Skeletal muscle satellite cell (primary cell): ENCODE results near the gene PNPLA1.

ENCODE experiments used
- H3K27me3 ChIP-seq: 2 replicates; pipeline ENCODE4 v1.7.0; 2013; ENCODE audit warnings: low read length; ENCODE audit not compliant: control insufficient read depth, insufficient read depth
- H3K36me3 ChIP-seq: 2 replicates; pipeline ENCODE4 v1.7.0; 2013; ENCODE audit warnings: mild to moderate bottlenecking, control low read depth, low read length; ENCODE audit not compliant: insufficient read depth
- H3K4me1 ChIP-seq: 2 replicates; pipeline ENCODE4 v1.7.0; 2013; ENCODE audit warnings: low read length; ENCODE audit not compliant: control insufficient read depth, insufficient read depth
- H3K4me2 ChIP-seq: 2 replicates; pipeline ENCODE4 v1.7.0; 2013; ENCODE audit warnings: mild to moderate bottlenecking, low read length
- H3K4me3 ChIP-seq: 2 replicates; pipeline ENCODE4 v1.7.0; 2013; ENCODE audit warnings: low read length
- H3K9ac ChIP-seq: 2 replicates; pipeline ENCODE4 v1.7.0; 2013; ENCODE audit warnings: mild to moderate bottlenecking, low read depth, low read length, moderate library complexity
- H3K9me3 ChIP-seq: replicated peaks from 2 replicates; pipeline ENCODE4 v1.7.0; 2013; ENCODE audit warnings: mild to moderate bottlenecking, control low read depth, low read length

The PNPLA1 gene

GRCh38 chr6:36247693-36248092 lies 22.2 kb upstream of the PNPLA1 start:
- H3K9me3 ChIP-seq = no peaks in the 10 kb centered on the region
- peaks cover 26% of the 10 kb centered on the region for H3K4me1 ChIP-seq
- peaks cover 15% of the 10 kb centered on the region for H3K27me3 ChIP-seq
- H3K9ac ChIP-seq = peak overlapping the region; percentile 33
- no peaks in the 10 kb centered on the region for H3K36me3 ChIP-seq
- H3K4me2 ChIP-seq = peak overlapping the region; percentile 13
- no peak overlapping the region for H3K4me3 ChIP-seq

DNA sequence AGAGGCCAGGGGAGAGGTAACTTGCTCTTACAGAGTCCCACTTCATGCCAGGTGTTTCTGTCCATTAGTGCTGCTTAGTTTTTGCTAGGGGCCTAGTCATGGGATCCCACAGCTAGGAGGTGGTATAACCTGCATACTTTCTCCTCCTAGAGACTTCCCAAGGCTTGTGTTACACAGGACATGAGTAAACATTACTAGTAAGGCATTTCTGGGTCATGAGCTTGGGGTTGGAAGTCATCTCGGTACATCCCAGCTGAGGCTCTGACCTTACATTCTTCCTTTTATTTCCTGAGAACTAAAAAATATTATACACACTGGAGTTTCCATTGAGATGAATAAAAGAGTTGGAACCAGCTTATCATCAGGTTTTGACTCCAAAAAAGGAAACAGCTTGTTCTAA lies 20.9 kb upstream of the PNPLA1 start:
- Histone ChIP-seq H3K36me3 (no peaks in the 10 kb centered on the region), H3K9me3 (no peaks in the 10 kb centered on the region), H3K4me3 (no peak overlapping the region), H3K4me2 (peak overlapping the region; percentile 12), H3K9ac (peak overlapping the region; percentile 5), H3K27me3 (peaks cover 9% of the 10 kb centered on the region), H3K4me1 (peaks cover 26% of the 10 kb centered on the region)

GRCh38 chr6:36249536-36249935 lies 20.3 kb upstream of the PNPLA1 start:
- Histone ChIP-seq H3K4me1 (peaks cover 26% of the 10 kb centered on the region), H3K27me3 (peaks cover 6% of the 10 kb centered on the region), H3K36me3 (no peaks in the 10 kb centered on the region), H3K9ac (peak overlapping the region; percentile 5), H3K4me3 (no peak overlapping the region), H3K9me3 (no peaks in the 10 kb centered on the region), H3K4me2 (peak overlapping the region; percentile 12)

DNA sequence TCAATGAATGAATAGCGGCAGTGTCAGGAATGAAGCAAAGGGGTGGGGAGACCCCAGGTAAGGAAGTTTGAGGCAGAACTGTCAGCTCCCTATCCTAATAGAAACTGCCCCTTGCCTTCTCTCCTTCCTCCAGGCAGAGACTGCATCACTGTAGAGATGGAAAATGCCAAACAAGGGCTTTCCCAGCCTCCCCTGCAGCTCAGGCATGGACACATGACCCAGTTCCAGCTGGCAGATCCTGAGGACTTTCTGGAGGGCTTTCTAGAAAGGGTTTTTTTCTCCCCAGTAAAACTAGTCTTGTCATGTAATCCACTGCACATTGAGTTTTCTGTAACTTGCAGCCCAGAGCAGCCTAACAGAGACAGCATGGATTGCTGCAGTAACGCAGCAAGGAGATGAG lies 17.9 kb upstream of the PNPLA1 start:
- no peaks in the 10 kb centered on the region for H3K9me3 ChIP-seq
- no peaks in the 10 kb centered on the region for H3K36me3 ChIP-seq
- no peak overlapping the region for H3K9ac ChIP-seq
- no peak overlapping the region for H3K4me2 ChIP-seq
- peaks cover 3% of the 10 kb centered on the region for H3K27me3 ChIP-seq
- H3K4me1 ChIP-seq = peaks cover 26% of the 10 kb centered on the region
- H3K4me3 ChIP-seq = no peak overlapping the region

DNA sequence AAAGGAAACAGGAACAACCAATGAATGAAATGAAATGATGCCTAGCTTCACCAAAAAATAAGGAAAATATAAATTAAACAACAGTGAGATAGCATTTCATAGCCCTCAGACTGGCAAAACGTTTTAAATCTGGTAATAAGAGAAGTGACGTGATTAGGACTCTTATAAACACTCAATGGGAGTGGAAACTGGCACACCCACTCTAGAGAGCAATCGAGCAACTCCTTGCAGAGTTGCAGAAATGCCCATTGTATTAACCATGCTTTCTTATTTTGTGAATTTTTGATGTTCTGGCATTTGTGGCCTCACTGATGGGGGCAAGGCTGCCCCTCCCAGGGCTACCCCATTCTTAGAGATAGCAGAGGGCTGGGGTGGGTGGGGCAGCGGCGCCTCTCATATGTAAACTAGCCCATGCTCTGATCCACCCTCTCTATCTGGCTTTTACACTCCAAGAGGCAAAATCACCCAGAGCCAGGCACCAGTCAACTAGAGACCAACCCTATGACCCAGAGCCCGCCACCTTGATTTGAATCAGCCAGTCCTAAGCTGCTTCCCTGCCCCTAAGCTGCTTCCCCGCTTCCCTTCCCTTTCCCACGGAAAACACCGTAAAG lies 6.4 kb upstream of the PNPLA1 start:
- Histone ChIP-seq H3K9ac (no peak overlapping the region), H3K4me1 (no peaks in the 10 kb centered on the region), H3K36me3 (no peaks in the 10 kb centered on the region), H3K4me2 (no peak overlapping the region), H3K27me3 (peaks cover 59% of the 10 kb centered on the region), H3K4me3 (no peak overlapping the region), H3K9me3 (no peaks in the 10 kb centered on the region)

- H3K9ac ChIP-seq = no peak overlapping the region
- no peak overlapping the region for H3K4me3 ChIP-seq
- no peaks in the 10 kb centered on the region for H3K9me3 ChIP-seq
- no peaks in the 10 kb centered on the region for H3K36me3 ChIP-seq
- peaks cover 60% of the 10 kb centered on the region for H3K27me3 ChIP-seq
- no peak overlapping the region for H3K4me2 ChIP-seq
- no peaks in the 10 kb centered on the region for H3K4me1 ChIP-seq
Observed at GRCh38 chr6:36265744-36266143, 4.1 kb upstream of the PNPLA1 start.

- Histone ChIP-seq H3K36me3 (no peaks in the 10 kb centered on the region), H3K4me2 (no peak overlapping the region), H3K9me3 (no peaks in the 10 kb centered on the region), H3K4me1 (no peaks in the 10 kb centered on the region), H3K4me3 (no peak overlapping the region), H3K9ac (no peak overlapping the region), H3K27me3 (peaks cover 60% of the 10 kb centered on the region)
Observed at GRCh38 chr6:36266913-36267644, 2.8 kb upstream of the PNPLA1 start.

DNA sequence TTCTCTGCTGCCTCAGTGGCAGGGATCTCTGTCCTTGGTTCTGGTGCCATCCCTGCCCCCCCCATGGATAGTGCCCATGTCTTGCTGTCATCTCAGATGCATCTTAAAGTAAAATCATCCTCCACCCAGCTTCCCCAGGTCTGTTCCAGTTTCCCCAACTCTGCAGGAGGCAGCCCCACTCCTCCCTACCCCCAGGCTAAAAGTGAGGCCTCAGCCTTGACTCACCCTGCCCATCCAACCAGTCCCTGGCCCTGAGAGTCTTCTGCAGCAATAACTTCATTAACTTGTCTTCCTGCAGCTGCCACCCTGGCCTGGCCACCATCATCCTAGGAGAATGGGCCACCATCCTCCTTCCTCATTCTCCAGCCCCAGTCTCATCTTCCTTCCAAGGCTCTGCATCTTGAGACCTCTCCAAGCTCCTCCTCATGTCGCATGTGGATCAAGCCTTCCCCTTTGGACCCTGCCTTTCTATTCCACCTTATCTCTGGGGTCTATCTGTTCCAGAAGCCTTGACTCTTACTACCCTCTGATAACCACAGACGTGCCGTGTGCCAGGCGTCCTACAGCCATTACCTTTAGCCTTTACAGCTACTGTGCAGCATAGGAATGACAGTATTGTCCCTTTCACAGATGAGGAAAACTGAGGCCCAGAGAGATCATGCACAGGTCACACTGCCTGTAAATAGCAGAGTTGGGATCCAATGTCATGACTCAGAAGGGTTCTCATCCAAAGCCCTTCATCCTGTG lies 2.0 kb upstream of the PNPLA1 start:
- H3K9ac ChIP-seq = no peak overlapping the region
- no peaks in the 10 kb centered on the region for H3K4me1 ChIP-seq
- no peak overlapping the region for H3K4me2 ChIP-seq
- H3K4me3 ChIP-seq = no peak overlapping the region
- H3K9me3 ChIP-seq = no peaks in the 10 kb centered on the region
- no peaks in the 10 kb centered on the region for H3K36me3 ChIP-seq
- H3K27me3 ChIP-seq = peaks cover 56% of the 10 kb centered on the region

- Histone ChIP-seq H3K4me2 (no peak overlapping the region), H3K4me1 (no peaks in the 10 kb centered on the region), H3K9me3 (no peaks in the 10 kb centered on the region), H3K36me3 (no peaks in the 10 kb centered on the region), H3K4me3 (no peak overlapping the region), H3K9ac (no peak overlapping the region), H3K27me3 (peaks cover 59% of the 10 kb centered on the region)
Observed at GRCh38 chr6:36268478-36269275, 1.2 kb upstream of the PNPLA1 start.

DNA sequence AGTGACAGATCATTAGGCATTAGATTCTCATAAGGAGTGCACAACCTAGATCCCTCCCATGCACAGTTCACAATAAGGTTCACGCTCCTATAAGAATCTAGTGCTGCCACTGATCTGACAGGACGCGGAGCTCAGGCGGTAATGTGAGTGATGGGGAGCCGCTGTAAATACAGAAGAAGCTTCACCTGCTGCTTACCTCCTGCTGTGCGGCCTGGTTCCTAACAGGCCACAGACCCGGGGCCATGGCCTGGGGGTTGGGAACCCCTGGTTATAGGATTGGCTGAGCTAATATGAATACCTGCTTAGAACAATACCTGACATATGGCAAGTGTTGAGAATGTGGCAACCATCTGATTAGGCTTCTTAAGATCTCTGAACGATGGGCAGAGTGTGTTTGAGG lies 2.4 kb downstream of the PNPLA1 start:
- no peak overlapping the region for H3K4me2 ChIP-seq
- no peak overlapping the region for H3K9ac ChIP-seq
- H3K36me3 ChIP-seq = no peaks in the 10 kb centered on the region
- H3K9me3 ChIP-seq = no peaks in the 10 kb centered on the region
- H3K27me3 ChIP-seq = peaks cover 74% of the 10 kb centered on the region
- H3K4me1 ChIP-seq = no peaks in the 10 kb centered on the region
- no peak overlapping the region for H3K4me3 ChIP-seq

DNA sequence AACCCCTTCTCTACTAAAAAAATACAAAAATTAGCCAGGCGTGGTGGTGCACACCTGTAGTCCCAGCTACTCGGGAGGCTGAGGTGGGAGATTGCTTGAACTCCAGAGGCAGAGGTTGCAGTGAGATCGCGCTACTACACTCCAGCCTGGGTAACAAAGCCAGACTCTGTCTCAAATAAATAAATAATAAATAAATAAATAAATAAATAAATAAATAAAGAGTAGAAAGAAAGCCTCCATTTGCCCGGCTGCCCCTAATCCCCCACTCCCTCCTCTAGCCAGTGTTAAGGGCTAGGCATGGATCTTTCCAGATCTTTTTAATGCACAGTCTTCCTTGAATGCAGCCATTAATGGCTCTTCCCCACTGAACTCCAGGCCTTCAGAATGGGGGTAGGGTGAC lies 3.2 kb downstream of the PNPLA1 start:
- H3K9me3 ChIP-seq = no peaks in the 10 kb centered on the region
- peaks cover 81% of the 10 kb centered on the region for H3K27me3 ChIP-seq
- no peak overlapping the region for H3K9ac ChIP-seq
- H3K4me3 ChIP-seq = no peak overlapping the region
- H3K4me1 ChIP-seq = no peaks in the 10 kb centered on the region
- H3K36me3 ChIP-seq = no peaks in the 10 kb centered on the region
- H3K4me2 ChIP-seq = no peak overlapping the region
